Measurements from ENCODE around the gene TALDO1.

DNA sequence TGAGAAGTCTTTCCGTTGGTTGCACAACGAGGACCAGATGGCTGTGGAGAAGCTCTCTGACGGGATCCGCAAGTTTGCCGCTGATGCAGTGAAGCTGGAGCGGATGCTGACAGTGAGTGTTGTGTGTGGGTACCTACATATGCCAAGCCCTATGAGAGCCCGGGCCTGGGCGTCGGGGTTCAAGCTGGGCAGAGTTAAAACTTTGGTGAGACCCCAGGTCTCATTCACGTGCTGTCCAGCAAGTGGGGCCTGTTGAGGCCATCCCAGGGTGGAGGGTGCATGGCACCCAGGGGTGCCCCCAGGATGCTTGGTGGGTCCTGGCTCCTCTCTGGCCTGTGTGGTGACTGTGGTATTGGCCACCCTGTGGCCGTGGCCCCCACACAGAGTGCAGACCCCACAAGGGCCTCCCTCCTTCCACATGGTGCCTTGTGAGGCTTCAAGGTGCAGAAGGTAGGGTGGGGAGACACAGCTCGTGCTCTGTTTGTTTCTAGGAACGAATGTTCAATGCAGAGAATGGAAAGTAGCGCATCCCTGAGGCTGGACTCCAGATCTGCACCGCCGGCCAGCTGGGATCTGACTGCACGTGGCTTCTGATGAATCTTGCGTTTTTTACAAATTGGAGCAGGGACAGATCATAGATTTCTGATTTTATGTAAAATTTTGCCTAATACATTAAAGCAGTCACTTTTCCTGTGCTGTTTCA lies 17.2 kb downstream of the TALDO1 start:
- no peak for TF ChIP-seq EZH2 (IDR thresholded peaks at IDR 0.05; ENCODE audit: low read depth, low read length, severe bottlenecking)
- no peak for TF ChIP-seq EP300 (IDR thresholded peaks at IDR 0.05; ENCODE audit: borderline replicate concordance in 1 of 2, low read depth in 2 of 2, low read length in 2 of 2)
- TF ChIP-seq POLR2AphosphoS5 (IDR thresholded peaks at IDR 0.05; ENCODE audit: low read depth, low read length), result no peak
- no peak for TF ChIP-seq GTF2F1 (IDR thresholded peaks at IDR 0.05; ENCODE audit: borderline replicate concordance, low read depth, low read length)
- TF ChIP-seq, protein P1, sequence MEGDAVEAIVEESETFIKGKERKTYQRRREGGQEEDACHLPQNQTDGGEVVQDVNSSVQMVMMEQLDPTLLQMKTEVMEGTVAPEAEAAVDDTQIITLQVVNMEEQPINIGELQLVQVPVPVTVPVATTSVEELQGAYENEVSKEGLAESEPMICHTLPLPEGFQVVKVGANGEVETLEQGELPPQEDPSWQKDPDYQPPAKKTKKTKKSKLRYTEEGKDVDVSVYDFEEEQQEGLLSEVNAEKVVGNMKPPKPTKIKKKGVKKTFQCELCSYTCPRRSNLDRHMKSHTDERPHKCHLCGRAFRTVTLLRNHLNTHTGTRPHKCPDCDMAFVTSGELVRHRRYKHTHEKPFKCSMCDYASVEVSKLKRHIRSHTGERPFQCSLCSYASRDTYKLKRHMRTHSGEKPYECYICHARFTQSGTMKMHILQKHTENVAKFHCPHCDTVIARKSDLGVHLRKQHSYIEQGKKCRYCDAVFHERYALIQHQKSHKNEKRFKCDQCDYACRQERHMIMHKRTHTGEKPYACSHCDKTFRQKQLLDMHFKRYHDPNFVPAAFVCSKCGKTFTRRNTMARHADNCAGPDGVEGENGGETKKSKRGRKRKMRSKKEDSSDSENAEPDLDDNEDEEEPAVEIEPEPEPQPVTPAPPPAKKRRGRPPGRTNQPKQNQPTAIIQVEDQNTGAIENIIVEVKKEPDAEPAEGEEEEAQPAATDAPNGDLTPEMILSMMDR (IDR thresholded peaks at IDR 0.05; ENCODE audit: control extremely low read depth in 1 of 3, insufficient read depth in 1 of 3, low read depth in 1 of 3, low read length in 3 of 3), result no peak
- TF ChIP-seq HDAC2 (IDR thresholded peaks at IDR 0.05; ENCODE audit: borderline replicate concordance in 1 of 2, low read depth in 2 of 2, low read length in 2 of 2), result no peak

Data from H1 (cell line).